ENCODE results near the gene JTB. TPM values are rescaled to one million over a fixed set of nuclear protein-coding genes. Genes with fewer than 3 reads are reported as not detected.

Gene JTB
- total RNA-seq, 2 donors from 2014 or later, result 168 to 248 TPM

DNA sequence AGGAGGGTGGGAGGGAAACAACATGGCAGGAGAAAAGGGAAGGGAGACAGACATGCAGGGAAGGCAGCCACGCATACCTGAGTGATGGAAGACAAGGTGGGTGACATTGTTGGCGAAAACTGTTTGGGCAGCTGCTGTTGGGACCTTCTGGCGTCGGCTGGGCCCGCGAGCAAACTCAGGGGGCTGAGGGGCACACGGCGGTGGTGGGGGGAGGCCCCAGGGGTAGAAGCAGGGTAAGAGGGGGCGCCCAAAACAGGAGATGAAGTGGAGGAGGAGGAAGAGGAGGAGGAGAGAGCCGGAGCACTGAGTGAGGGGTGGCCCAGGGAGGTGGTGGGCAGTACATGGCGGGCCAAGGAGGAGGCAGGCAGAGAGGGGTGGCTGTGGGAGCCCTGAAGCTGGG, 26.3 kb downstream of the JTB start:
- Histone ChIP-seq H3K27ac (no peak overlapping the region), H3K4me1 (peaks cover 0 to 16% of the 10 kb centered on the region in 2 donors), H3K36me3 (peaks cover 77% of the 10 kb centered on the region), H3K27me3 (no peaks in the 10 kb centered on the region), H3K4me3 (no peak overlapping the region), H3K9me3 (no peaks in the 10 kb centered on the region)
- no peak for TF ChIP-seq CTCF (IDR thresholded peaks at IDR 0.05)
- DNase-seq (ENCODE audit: low spot score), result no peak

GRCh38 chr1:153946622-153947241, 30.7 kb downstream of the JTB start, which contains the start of gene DENND4B:
TSS of gene DENND4B (minus strand) at chr1:153946718. CDS start at chr1:153944374, 2,344 bp downstream.
- peak; percentile 82 for DNase-seq (ENCODE audit: low spot score)
- peak; percentile 98 to 100 for TF ChIP-seq CTCF (IDR thresholded peaks at IDR 0.05)
- H3K4me3 ChIP-seq, result peak within 1 kb of the TSS; percentile 79 to 90
- no peaks in the 10 kb centered on the region for H3K27me3 ChIP-seq
- peaks cover 0 to 35% of the 10 kb centered on the region in 2 donors for H3K4me1 ChIP-seq
- H3K27ac ChIP-seq, result peak within 1 kb of the TSS; percentile 98
- no peaks in the 10 kb centered on the region for H3K9me3 ChIP-seq
- H3K36me3 ChIP-seq, result peaks cover 60% of the 10 kb centered on the region

DNA sequence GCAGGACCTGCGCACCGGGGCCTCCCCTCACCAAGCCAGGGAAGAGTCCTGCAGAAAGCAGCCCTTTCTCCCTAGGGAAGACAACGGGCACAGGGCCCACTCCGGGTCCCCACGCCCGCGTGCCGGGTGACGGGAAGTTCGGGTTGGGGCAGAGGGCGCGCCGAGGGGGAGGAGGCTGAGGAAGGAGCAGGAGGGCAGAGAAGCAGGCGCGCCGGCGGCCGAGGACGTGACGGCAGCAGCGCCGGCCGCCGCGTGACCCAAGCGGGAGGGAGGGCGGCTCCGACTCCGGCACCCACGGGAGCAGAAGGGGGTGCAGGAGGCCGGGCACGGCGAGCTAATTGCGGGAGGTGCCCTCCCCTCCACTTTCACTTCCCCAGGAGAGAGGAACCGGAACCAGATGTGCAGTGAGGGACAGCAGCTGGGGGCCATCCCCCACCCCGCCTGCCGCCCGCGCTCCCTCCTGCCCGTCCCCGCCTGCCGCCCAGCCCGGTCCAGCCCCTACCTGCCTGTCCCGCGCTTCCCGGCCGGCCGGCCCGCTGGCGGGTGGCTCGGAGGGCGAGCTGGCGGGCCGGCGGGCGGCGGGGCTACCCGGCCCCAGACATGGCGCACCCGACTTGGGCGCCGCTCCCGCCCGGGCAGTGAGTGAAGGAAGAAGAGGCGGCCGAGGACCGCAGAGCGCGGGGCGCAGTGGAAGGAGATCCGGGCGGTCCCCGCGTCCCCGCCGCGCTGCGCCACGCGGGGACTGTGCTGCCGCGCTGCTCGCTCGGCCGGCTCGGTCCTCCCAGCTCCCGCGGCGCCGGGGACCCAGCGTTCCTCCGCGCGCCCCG, 31.5 kb downstream of the JTB start:
- DNase-seq (ENCODE audit: low spot score), result peak; percentile 91
- TF ChIP-seq CTCF (IDR thresholded peaks at IDR 0.05), result no peak
- peaks cover 0 to 35% of the 10 kb centered on the region in 2 donors for H3K4me1 ChIP-seq
- peaks cover 56% of the 10 kb centered on the region for H3K36me3 ChIP-seq
- no peaks in the 10 kb centered on the region for H3K9me3 ChIP-seq
- no peaks in the 10 kb centered on the region for H3K27me3 ChIP-seq
- H3K27ac ChIP-seq, result peak overlapping the region; percentile 98
- H3K4me3 ChIP-seq, result peak overlapping the region; percentile 79 to 90

DNA sequence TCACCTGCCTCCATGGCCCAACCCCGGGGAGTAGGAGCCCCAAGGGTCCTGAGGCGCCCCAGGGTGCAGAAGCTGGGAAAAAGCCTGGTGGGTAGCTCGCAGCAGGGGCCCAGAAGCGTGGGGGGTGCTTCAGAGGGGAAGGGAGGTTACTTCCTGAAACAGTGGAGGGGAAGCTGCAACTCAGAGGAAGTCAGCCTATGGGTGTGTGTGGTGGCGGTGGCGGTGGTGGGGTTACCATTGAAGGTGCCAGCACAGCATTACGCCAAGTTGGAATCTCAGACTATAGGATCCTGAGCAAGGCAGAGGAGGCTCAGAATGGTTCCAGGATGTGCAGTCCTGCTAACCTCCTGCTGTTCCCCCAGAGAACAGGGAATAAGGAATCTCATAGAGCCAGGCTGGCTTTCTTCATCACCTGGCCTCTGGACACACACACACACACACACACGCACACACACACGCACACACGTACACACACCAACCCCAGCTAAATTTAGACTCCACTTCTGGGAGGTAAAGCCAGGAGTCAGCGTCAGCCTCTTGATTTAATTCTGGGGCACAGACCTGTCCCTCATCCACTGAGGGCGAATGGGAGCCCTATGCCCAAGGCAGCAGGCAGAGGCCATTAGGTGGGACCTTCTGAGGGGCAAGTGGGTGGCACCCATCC, 32.2 kb downstream of the JTB start:
- TF ChIP-seq CTCF (IDR thresholded peaks at IDR 0.05), result no peak
- peak overlapping the region; percentile 79 to 90 for H3K4me3 ChIP-seq
- no peaks in the 10 kb centered on the region for H3K9me3 ChIP-seq
- no peaks in the 10 kb centered on the region for H3K27me3 ChIP-seq
- H3K36me3 ChIP-seq, result peaks cover 56% of the 10 kb centered on the region
- peak; percentile 69 for DNase-seq (ENCODE audit: low spot score)
- peaks cover 0 to 35% of the 10 kb centered on the region in 2 donors for H3K4me1 ChIP-seq
- peak overlapping the region; percentile 98 for H3K27ac ChIP-seq

DNA sequence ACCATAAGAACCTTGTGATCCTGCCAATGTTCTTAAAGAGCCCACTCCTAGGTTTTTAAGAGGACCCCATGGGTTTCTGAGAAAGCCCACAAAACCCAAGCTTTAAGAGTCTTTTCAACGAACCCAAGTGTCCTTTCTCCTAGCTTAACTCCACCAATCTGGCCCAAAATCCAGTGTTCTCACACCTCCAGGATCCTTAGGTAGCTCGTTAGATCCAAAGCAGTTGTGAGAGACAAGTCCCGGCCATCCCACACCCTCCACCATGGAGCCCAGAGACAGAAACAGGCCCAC, 32.7 kb downstream of the JTB start:
- no peaks in the 10 kb centered on the region for H3K9me3 ChIP-seq
- H3K27me3 ChIP-seq, result no peaks in the 10 kb centered on the region
- DNase-seq (ENCODE audit: low spot score), result no peak
- peak overlapping the region; percentile 79 to 90 for H3K4me3 ChIP-seq
- peaks cover 0 to 35% of the 10 kb centered on the region in 2 donors for H3K4me1 ChIP-seq
- TF ChIP-seq CTCF (IDR thresholded peaks at IDR 0.05), result no peak
- H3K27ac ChIP-seq, result peak overlapping the region; percentile 98
- peaks cover 52% of the 10 kb centered on the region for H3K36me3 ChIP-seq
